Stimulated activated effector memory CD8-positive, alpha-beta T cell treated with anti-CD3 and anti-CD28 coated beads, Interleukin-12 subunit alpha, Interleukin-12 subunit beta, amount 100 ng/mL, for 72 hours (primary cell): ENCODE measurements around the gene SLC12A3.

Source experiments
- ATAC-seq: fragments of 150-1000 bp; cut with Tn5 transposase; 2 replicates; pipeline ENCODE4 v1.10.0; 2021
- DNase-seq, 2 donors: peaks; one replicate each; pipeline ENCODE4 v3.0.0; 2021 to 2022; ENCODE audit warnings: low spot score in 2 of 2
- H3K27ac Mint-ChIP-seq: one replicate; pipeline ENCODE4 v1.8.0; 2022; ENCODE audit warnings: mild to moderate bottlenecking, mixed read lengths
- H3K36me3 Mint-ChIP-seq: one replicate; pipeline ENCODE4 v1.8.0; 2022; ENCODE audit warnings: mild to moderate bottlenecking, mixed read lengths
- H3K4me1 Mint-ChIP-seq: one replicate; pipeline ENCODE4 v1.8.0; 2022; ENCODE audit warnings: mixed read lengths
- H3K4me3 Mint-ChIP-seq: one replicate; pipeline ENCODE4 v1.8.0; 2022; ENCODE audit warnings: mild to moderate bottlenecking, mixed read lengths
- H3K9me3 Mint-ChIP-seq: one replicate; pipeline ENCODE4 v1.8.0; 2022; ENCODE audit warnings: mixed read lengths

Gene SLC12A3, protein sequence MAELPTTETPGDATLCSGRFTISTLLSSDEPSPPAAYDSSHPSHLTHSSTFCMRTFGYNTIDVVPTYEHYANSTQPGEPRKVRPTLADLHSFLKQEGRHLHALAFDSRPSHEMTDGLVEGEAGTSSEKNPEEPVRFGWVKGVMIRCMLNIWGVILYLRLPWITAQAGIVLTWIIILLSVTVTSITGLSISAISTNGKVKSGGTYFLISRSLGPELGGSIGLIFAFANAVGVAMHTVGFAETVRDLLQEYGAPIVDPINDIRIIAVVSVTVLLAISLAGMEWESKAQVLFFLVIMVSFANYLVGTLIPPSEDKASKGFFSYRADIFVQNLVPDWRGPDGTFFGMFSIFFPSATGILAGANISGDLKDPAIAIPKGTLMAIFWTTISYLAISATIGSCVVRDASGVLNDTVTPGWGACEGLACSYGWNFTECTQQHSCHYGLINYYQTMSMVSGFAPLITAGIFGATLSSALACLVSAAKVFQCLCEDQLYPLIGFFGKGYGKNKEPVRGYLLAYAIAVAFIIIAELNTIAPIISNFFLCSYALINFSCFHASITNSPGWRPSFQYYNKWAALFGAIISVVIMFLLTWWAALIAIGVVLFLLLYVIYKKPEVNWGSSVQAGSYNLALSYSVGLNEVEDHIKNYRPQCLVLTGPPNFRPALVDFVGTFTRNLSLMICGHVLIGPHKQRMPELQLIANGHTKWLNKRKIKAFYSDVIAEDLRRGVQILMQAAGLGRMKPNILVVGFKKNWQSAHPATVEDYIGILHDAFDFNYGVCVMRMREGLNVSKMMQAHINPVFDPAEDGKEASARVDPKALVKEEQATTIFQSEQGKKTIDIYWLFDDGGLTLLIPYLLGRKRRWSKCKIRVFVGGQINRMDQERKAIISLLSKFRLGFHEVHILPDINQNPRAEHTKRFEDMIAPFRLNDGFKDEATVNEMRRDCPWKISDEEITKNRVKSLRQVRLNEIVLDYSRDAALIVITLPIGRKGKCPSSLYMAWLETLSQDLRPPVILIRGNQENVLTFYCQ

DNA sequence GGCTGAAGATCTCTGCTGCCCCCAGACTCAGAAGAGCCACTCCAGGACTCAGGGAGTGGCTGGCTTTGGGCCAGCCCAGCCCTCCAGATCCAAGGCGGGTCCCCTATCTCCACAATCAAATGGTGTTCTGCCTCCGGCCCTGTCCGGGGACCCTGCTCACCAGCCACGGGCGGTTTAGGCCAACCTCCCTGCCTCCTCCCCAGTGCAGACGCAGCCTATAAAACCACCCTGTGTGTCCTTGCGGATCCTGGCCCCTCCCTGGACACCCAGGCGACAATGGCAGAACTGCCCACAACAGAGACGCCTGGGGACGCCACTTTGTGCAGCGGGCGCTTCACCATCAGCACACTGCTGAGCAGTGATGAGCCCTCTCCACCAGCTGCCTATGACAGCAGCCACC is at the start of gene SLC12A3:
Gene SLC12A3, plus strand, starts transcription at position 248 of the 400 bp plus-strand sequence. Its CDS starts 29 bp downstream, at position 277.
- Mint-ChIP-seq H3K9me3 (no peaks in the 10 kb centered on the region), H3K4me3 (no peak within 1 kb of the TSS), H3K4me1 (peaks cover 54% of the 10 kb centered on the region), H3K36me3 (peaks cover 6% of the 10 kb centered on the region), H3K27ac (peak within 1 kb of the TSS; percentile 29)
- DNase-seq (no peak), ATAC-seq (no peak)

DNA sequence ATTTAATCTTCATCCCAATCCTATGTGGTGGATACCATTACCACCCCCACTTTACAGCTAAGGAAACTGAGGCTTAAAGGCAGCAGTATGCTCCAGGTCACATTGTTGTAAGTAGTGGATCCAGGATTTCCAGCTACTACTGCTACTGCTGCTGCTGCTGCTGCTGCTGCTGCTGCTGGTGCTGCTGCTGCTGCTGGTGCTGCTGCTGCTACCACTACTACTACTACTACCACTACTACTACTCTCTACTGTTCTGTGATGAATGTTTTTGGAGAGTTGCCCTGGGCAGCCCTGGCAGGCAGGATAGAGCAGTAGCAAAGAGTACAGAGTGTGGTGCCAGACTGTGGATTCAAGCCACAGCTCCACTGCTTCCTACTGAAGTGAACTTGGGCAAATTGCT is 49.3 kb upstream of the SLC12A3 start:
- Mint-ChIP-seq H3K36me3 (peaks cover 11% of the 10 kb centered on the region), H3K27ac (no peak overlapping the region), H3K4me3 (no peak overlapping the region), H3K4me1 (no peaks in the 10 kb centered on the region), H3K9me3 (no peaks in the 10 kb centered on the region)
- no peak for DNase-seq
- ATAC-seq = no peak

DNA sequence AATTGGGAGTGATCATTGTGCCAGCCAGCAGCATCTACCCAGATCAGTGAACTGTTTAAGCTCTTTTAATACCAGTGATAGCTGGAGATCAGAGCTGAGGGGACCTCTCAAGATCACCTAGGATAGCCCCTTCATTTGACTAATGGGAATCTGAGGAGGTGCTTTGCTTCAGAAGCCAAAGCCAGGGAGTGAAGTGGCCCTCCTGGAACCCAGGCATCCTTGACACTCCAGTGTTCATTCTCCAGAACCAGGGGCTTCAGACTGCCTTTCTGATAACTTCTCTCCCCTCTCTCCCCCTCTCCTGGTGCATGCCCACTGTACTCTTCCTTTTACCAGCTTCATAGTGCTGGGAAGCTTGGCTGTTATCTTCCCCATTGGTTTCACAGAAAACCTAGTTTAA is 48.0 kb upstream of the SLC12A3 start:
- peaks cover 24% of the 10 kb centered on the region for H3K36me3 Mint-ChIP-seq
- H3K27ac Mint-ChIP-seq = no peak overlapping the region
- H3K9me3 Mint-ChIP-seq = no peaks in the 10 kb centered on the region
- DNase-seq = no peak
- H3K4me3 Mint-ChIP-seq = no peak overlapping the region
- ATAC-seq = no peak
- H3K4me1 Mint-ChIP-seq = no peaks in the 10 kb centered on the region

DNA sequence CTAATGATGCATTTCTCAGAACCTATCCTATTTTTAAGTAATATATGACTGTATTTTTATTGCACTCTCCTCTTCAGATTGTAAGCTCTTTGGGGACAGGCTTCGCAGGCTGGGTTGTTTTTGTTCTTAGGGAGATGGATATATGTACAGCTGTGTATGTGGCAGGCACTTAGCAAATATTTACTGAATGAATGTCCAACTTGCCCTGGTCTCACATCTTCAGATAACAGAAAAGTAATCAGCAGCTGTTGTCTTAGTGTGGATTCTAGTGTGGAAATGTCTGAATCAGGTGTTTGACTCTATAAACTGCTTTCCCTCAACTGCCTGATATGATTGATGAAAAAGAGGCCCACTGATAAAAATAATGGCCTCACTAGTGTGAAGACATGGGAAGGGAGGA is 47.1 kb upstream of the SLC12A3 start:
- DNase-seq (no peak), ATAC-seq (no peak)
- Mint-ChIP-seq H3K4me3 (no peak overlapping the region), H3K27ac (peak overlapping the region; percentile 23), H3K36me3 (peaks cover 33% of the 10 kb centered on the region), H3K9me3 (no peaks in the 10 kb centered on the region), H3K4me1 (no peaks in the 10 kb centered on the region)

DNA sequence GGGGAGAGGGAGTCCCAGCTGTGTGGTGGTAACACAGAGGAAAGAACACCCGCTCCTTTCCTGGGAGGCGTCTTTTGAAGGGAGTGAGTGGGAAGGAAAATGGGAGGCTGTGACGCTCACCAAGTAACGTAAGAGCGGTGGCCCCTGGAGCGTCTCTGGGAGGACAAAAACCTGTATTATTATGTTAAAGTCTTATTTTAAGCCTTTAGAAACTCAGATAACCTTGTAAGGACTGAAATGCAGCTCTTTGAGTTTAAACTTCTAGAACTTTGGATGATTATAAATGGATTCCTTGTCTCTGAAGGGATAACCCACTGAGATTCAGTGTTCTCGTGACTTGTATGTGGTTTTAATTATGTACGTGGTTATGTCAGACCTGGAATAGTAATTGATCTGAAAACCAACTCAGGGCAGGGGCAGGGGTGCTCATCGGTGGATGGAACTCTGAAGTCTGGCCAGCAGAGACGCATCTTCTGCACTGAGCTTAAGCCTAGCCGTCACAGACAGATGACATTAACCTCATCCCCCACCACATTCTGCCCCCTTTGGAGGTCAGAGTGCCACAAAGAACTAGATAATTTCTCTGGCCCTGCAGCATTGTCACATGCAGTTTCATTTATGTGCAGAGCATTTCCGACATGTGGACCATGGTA is 41.8 kb upstream of the SLC12A3 start:
- DNase-seq (no peak), ATAC-seq (no peak)
- no peak overlapping the region for H3K27ac Mint-ChIP-seq
- no peaks in the 10 kb centered on the region for H3K9me3 Mint-ChIP-seq
- H3K4me3 Mint-ChIP-seq = no peak overlapping the region
- H3K36me3 Mint-ChIP-seq = peaks cover 86% of the 10 kb centered on the region
- H3K4me1 Mint-ChIP-seq = no peaks in the 10 kb centered on the region

DNA sequence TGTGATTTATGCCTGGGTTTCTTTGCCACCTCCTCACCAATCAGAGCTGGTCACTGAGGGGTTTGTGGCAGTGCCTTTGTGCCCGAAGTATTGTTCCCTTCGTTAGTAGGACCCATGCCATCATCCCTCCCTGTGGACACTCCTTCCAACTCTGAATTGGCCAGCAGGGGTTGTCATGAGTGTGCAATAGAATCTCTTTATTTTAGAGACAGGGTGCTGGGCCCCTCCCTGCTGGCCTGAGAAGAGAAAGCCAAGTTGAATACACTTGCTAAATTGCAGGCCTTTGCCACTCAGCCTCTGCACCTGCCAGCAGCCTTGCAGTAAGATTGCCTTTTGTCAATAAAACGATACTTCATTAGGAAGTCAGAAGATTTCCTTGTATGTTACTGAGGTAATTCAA is 40.7 kb upstream of the SLC12A3 start:
- no peak for DNase-seq

DNA sequence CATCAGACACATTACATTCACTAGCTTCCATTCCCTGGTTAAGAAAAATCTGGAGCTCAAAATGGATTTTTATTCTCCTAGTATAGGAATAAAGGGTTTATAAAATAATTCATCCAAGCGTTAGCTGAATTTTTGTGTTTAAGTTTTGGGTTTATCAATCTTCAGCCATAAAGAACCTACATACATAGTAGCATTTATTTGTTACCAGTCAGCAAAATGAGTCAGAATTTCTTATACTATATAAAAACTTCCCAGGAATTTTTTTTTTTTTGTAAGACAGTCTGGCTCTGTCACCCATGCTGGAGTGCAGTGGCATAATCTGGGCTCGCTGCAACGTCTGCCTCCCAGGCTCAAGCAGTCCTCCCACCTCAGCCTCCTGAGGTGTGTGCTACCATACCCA is 40.2 kb upstream of the SLC12A3 start:
- ATAC-seq (no peak), DNase-seq (no peak)
- no peak overlapping the region for H3K27ac Mint-ChIP-seq
- no peaks in the 10 kb centered on the region for H3K9me3 Mint-ChIP-seq
- H3K4me1 Mint-ChIP-seq = no peaks in the 10 kb centered on the region
- H3K36me3 Mint-ChIP-seq = peaks cover 87% of the 10 kb centered on the region
- no peak overlapping the region for H3K4me3 Mint-ChIP-seq

More for the DNA sequence above, 40.7 kb upstream of the SLC12A3 start:
- Mint-ChIP-seq H3K36me3 (peaks cover 86% of the 10 kb centered on the region), H3K4me1 (no peaks in the 10 kb centered on the region), H3K4me3 (no peak overlapping the region), H3K9me3 (no peaks in the 10 kb centered on the region), H3K27ac (no peak overlapping the region)
- no peak for ATAC-seq

DNA sequence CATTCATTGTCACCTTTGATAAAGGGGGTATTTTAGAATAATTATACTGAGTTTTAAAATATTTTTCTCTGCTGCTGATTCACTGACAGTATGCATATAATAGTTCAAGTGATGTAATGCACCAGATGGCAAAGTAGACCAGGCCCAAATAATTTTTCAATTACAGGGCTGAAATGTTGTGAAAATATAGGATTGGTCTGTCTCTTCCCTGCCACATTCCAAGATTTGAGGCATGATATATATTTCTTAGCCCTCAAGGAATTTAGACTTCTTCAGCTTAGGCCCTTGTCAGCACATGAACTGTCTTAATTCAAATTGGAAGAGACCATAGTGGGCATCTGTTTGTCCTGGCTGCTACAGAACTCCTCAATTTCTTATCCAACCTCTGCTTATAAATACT is 39.2 kb upstream of the SLC12A3 start:
- no peak for ATAC-seq
- Mint-ChIP-seq H3K9me3 (no peaks in the 10 kb centered on the region), H3K27ac (no peak overlapping the region), H3K4me1 (no peaks in the 10 kb centered on the region), H3K36me3 (peaks cover 91% of the 10 kb centered on the region), H3K4me3 (no peak overlapping the region)
- no peak for DNase-seq

DNA sequence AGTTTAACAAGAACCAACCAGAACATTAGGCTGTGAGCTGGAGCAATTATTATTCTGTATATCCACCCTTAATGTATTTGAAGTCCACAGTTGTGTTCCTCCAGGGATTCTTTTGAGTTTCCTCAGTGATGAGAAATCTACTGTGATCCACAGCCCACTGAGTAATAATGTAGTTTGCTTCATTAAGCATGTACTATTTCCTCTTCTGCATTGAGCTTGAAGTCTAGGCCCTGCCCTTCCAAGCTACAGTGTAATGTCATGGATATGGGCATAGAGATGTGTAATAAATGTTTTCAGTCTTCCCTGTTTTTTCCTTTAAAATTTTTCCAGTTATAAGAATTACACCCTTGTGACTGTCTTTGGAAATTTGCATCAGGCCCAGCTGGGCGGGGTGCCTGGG is 36.4 kb upstream of the SLC12A3 start:
- peaks cover 80% of the 10 kb centered on the region for H3K36me3 Mint-ChIP-seq
- ATAC-seq (no peak), DNase-seq (no peak)
- no peak overlapping the region for H3K27ac Mint-ChIP-seq
- peaks cover 6% of the 10 kb centered on the region for H3K4me1 Mint-ChIP-seq
- no peaks in the 10 kb centered on the region for H3K9me3 Mint-ChIP-seq
- H3K4me3 Mint-ChIP-seq = no peak overlapping the region

DNA sequence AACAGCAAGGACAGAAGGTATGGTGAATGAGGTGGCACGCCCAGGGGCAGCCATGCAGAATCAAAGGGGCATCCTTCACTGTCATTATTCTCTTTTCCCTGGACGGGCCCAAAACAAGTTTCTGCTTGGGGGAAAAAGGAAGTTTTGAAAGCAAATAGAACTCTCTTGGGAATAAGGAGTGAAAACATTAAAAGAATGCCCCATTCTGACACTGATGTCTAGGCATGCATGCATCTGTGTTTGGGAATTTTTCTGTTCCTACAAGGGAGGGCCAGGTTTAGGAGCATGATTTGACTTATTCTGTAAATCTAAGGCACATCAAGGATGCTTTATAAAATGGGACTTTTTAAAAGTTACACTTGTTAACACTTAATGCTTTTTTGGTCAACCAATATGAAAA is 34.3 kb upstream of the SLC12A3 start:
- Mint-ChIP-seq H3K4me1 (peaks cover 6% of the 10 kb centered on the region), H3K27ac (peak overlapping the region; percentile 53), H3K4me3 (no peak overlapping the region), H3K36me3 (peaks cover 80% of the 10 kb centered on the region), H3K9me3 (no peaks in the 10 kb centered on the region)
- ATAC-seq (no peak), DNase-seq (no peak)

DNA sequence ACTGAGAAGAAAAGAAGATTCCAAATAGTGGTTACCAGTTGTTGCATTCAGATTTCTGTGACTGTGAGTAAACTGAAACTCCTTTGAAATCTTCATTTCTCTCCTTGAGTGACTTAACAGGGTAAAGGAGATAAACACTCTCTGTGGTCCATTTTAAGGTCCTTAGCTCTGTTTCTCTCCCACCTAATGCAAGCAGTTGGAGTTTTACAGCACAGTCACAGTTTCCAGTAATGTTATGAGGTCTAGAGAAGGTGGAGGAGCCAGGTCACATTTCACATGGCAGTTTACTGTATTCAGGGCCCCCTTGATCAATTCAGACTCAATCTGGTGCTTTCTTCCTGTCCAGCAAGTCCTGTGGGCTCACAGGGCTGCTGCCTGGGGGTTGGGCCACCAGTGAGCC is 32.2 kb upstream of the SLC12A3 start:
- peaks cover 6% of the 10 kb centered on the region for H3K4me1 Mint-ChIP-seq
- peaks cover 80% of the 10 kb centered on the region for H3K36me3 Mint-ChIP-seq
- peak; percentile 59 for ATAC-seq
- H3K9me3 Mint-ChIP-seq = no peaks in the 10 kb centered on the region
- H3K27ac Mint-ChIP-seq = peak overlapping the region; percentile 88
- no peak overlapping the region for H3K4me3 Mint-ChIP-seq
- DNase-seq = no peak

DNA sequence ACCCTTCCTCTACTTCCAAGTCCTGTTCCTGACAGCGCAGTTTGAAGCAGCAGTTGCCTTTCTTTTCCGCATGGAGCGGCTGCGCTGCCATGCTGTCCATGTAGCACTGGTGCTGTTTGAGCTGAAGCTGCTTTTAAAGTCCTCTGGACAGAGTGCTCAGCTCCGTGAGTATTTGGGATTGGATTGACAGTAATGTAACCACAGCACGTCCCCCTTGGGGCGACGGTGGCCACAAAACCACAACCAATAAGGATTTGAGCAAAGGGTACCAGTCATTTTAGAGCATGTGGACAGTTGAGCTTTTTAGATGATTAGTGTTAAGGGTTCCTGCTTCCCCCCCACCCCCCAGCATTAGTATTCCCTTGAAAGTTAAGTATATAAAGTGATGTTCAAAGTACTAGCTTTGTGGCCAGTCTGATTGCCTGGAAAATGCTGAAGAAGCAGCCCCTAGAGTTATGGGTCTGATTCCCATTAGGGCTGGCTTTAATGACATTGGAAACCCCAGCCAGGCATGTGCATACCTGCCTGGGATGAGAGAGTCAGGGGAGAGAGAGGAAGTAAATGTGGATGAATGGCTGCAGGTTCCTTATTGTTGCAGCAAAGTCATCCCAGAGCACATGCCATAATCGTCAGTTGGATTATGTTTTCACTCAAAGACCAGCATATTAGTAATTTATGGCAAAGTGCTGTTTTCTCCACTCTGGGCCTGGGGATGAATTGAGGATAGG is 31.6 kb upstream of the SLC12A3 start:
- Mint-ChIP-seq H3K27ac (peak overlapping the region; percentile 88), H3K4me3 (no peak overlapping the region), H3K4me1 (peaks cover 6% of the 10 kb centered on the region), H3K9me3 (no peaks in the 10 kb centered on the region), H3K36me3 (peaks cover 80% of the 10 kb centered on the region)
- DNase-seq (no peak), ATAC-seq (peak; percentile 74)

DNA sequence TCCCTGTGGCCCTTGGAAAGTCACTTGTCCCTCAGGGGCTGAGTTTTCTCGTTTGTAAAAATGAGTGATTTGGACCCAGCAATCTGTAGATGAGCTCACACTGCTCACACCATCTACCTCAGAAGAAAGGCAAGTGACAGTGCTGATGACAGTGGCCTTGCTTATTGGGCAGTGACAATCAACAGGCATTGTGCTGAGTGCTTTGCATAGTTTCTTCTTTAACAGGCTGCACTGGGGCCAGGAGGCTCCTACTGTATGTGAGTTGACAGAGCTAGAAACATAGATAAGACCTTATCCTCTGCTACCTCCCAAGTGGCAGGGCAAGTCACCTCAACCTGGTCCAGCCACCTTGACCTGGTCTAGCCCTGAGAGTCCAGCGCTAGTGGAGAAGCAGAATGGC is 29.7 kb upstream of the SLC12A3 start:
- H3K4me3 Mint-ChIP-seq = no peak overlapping the region
- DNase-seq (no peak), ATAC-seq (no peak)
- no peaks in the 10 kb centered on the region for H3K9me3 Mint-ChIP-seq
- peaks cover 6% of the 10 kb centered on the region for H3K4me1 Mint-ChIP-seq
- H3K36me3 Mint-ChIP-seq = peaks cover 90% of the 10 kb centered on the region
- H3K27ac Mint-ChIP-seq = peak overlapping the region; percentile 0

DNA sequence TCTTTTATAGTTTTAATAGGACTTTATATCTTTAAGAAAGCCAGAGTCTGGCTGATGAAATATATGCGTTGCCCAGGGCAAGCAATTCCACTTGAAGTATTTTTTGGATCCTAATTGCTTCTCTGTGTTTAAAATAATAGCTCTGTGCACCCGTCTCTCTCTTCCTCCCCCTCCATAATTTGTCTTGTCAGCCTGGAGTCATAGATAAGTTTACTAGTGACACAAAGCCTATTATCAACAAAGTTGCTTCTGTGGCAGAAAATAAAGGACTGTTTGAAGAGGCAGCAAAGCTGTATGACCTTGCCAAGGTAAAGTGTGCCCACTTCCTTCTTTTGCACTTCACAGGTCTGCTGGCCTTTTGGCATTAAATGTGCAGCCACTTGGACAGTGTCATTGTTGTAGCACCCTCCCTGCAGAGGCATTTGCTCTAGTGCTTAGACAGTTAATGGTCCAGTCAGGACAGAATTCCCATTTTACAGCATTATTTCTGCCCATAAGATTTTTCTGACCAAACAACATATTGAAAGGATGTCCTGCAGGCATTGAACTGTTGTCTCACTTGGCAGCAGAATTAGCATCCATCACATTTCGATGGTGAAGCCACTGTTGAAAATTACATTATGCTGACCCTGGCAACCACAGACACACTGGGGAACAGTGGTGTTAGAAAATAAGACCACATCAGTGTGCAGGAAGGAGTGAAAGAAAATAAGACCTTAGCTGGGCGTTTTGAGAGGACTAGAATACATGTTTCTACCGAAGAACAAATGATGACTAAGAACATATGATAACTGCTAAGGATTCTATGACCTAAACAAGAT is 28.4 kb upstream of the SLC12A3 start:
- H3K4me3 Mint-ChIP-seq = no peak overlapping the region
- ATAC-seq = no peak
- no peak for DNase-seq
- H3K9me3 Mint-ChIP-seq = no peaks in the 10 kb centered on the region
- H3K36me3 Mint-ChIP-seq = peaks cover 97% of the 10 kb centered on the region
- H3K27ac Mint-ChIP-seq = peak overlapping the region; percentile 0
- peaks cover 6% of the 10 kb centered on the region for H3K4me1 Mint-ChIP-seq
